HG03439 (cell line): Measurements from ENCODE around the gene ZBTB43.

Experiments
- ATAC-seq: cut with Tn5 transposase; IDR thresholded peaks from one replicate; pipeline ENCODE4 v1.9.1; 2021; ENCODE audit warnings: mild to moderate bottlenecking, moderate library complexity; ENCODE audit not compliant: unreplicated experiment

The ZBTB43 gene

GRCh38 chr9:126856326-126856877 lies 51.6 kb downstream of the ZBTB43 start:
- ATAC-seq = no peak

GRCh38 chr9:126857261-126857960 lies 52.6 kb downstream of the ZBTB43 start:
- ATAC-seq = no peak

GRCh38 chr9:126859111-126859510 lies 54.3 kb downstream of the ZBTB43 start:
- no peak for ATAC-seq

DNA sequence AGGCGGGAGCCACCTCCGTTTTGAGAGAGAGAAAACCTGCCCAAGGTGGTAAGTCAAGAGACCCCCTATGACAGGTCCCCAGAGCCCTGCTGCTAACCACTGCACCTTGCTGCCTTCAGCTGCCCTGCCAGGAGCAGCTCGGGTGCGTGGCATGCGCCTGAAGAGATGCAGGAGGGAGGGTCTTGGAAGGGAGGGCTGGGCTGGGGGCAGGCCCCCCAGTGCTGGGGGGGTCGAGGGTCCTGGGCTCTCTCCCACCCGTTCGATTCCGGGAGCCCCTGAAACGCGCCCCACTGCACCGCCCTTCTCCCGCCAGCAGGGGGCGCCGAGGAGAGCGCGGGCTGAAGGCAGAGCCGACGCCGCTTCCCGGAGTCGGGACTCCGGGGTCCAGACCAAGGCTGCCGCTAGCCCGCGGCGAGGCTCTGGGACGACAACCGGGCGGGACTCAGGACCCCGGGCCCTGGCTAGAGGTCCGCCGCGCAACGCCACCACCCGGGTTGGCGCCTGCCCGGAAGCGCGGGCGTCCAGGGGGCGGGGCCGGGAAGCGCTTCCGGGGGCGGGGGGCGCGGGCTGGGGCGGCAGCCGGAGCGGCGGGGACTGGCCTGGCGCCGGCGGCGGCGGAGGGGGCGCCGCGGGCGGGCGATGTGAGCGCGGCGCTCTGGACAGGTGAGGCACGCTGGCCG lies 55.4 kb downstream of the ZBTB43 start, which contains the start of gene ZBTB34:
Gene ZBTB34, plus strand, starts transcription at position 563 of the 680 bp plus-strand sequence. CDS start 18,761 bp downstream, outside the sequence.
- ATAC-seq = peak; percentile 73

DNA sequence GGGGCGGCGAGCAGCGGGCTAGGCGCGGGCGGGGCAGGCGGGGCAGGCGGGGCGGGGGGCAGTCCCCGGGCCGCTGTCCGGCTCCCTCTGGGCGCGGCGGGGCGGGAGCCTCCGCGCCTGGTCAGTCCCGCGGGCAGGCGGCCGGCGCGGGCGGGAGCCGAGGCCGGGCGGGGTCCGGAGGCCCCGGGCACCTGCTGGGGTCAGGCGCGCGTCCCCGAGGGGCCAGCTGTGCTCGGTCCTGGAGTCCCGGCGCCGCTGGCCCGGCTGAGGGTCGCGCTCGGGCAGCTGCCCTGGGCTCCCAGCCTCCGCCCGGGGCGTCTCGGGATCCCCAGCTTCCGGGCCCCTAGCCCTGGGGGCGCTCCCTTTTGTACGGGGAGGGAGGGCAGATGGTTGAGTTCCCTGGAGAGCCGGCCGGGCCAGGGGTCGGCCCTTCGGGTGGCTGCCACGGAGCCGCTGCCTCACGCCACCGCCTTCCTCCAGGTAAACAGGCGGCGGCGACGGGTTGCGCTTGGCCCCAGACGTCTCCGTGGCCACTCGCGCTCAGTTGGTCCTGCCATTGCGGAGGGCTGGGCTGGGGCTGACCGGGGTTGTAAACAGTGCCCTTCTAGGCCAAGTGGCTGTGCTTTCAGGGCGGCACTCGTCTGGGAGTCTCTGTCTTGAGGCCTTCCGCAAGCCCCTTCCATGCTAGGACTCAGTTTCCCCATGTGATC lies 56.1 kb downstream of the ZBTB43 start:
- peak; percentile 38 for ATAC-seq

GRCh38 chr9:126861707-126862103 lies 56.9 kb downstream of the ZBTB43 start:
- no peak for ATAC-seq

DNA sequence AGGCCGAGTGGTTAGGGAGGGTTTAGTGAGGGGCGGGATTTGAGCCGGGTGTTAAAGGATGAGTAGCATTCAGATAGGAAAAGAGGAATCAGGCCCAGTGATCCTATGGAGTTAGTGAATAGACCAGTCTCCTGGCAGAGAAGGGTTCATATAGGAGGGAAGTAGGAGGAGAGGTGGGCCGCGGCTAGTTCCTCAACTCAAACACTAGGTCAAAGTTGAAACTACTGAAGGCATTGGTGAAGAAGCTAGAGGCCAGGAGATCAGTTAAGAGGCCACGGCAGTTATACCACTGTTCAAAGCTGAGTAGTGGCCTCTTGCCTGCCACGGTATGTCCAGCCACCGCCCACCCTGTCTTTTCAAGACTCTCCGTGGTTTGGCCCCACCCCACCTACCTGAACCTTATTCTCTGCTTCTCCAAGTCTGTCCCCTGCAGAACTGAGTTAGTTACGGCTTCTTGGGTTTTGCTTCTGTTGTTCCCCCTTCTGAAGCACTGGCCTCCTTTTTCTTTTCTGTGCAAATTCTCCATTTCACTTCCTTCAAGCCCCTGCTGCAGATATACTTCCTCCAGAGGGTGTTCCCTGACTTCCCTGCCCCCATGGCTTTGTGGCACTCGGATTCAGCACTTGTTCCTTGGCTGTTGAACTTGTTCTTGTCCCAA lies 57.4 kb downstream of the ZBTB43 start:
- no peak for ATAC-seq

DNA sequence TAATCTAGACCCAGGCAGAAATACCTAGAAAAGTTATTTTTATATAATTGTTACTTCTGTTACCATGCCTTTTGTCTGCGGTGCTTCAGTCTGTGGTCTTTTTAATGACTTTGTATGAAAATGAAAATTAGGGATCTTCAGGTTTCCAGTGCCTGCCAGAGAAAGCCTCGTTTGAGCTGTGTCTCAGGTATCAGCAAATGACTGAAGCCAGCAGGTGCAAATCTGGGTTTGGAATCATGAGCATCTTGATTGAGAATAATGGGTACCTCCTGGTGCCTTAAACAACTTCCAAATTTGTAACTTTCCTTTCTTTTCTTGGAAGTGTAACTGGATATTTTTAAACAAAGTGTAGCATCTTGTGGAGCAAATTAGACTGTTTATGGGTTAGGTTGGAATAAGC lies 59.9 kb downstream of the ZBTB43 start:
- no peak for ATAC-seq

DNA sequence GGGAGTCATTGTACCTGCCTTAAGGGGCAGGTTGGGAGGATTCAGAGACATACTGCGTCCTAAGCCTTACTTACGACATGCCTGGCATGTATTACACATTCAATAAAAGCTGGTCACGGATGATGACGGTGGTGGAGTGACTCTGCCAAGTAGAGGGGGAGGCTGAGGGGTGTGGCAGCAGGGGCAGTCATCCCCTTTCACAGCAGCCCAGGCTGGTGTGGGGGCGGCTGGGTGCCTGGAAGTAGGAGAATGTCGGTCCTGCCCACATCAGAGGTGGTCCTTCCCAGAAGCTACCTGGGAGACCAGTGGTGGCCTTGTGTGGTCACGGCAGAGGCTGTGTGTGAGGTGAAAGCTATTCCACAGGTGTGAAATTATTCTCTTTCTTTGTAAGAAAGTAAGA lies 64.5 kb downstream of the ZBTB43 start:
- no peak for ATAC-seq

DNA sequence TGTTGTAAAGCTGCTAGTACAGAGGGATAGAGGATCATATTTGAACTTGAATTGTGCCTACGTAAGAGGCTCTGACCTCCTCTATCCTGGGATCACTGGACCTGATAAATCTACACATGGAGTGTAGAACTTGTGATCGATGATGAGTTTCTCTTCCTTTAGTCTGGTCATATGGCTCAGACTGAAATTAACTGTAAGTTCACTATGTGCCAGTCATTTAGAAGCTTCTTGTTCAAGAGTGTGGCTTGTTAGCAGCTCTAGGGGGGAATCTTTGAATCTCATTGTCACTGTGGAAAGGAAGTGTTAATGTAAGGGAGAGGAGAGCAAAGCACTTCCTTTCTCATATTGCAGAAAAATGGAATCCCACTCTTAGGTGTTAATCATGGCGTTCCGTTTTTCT lies 67.7 kb downstream of the ZBTB43 start:
- ATAC-seq = no peak

DNA sequence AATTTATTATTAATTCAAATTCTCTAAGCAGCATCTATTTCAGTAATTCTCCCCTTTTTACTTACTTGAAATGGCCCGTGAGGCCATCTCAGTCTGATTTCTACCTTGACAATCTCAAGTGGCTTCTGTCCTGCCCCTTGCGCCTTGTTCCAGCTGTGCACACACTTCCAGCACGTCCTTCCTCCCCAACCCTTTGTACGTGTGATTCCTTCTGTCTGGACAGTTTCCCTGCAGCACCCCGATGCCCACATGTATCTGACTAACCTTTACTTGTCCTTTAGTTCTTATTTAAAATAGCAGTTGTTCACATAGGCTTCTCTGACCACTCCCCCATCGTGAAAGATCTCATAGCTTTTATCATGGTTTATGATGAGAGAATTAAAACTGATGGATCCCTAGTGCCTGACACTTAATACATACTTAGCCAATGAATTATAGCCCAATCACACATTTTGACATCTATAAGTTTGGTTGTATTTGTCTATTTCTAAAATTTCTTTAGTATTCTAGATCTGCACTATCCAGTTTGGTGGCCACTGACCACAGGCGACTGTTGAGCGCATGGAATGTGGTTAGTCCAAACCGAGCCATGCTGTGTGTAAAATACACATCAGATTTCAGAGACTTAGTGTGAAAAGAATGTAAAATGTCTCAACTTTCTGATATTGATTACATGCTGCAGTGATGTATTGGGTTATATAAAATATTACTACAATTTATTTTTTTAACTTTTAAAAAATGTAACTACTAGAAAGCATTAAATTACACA lies 69.9 kb downstream of the ZBTB43 start:
- no peak for ATAC-seq

DNA sequence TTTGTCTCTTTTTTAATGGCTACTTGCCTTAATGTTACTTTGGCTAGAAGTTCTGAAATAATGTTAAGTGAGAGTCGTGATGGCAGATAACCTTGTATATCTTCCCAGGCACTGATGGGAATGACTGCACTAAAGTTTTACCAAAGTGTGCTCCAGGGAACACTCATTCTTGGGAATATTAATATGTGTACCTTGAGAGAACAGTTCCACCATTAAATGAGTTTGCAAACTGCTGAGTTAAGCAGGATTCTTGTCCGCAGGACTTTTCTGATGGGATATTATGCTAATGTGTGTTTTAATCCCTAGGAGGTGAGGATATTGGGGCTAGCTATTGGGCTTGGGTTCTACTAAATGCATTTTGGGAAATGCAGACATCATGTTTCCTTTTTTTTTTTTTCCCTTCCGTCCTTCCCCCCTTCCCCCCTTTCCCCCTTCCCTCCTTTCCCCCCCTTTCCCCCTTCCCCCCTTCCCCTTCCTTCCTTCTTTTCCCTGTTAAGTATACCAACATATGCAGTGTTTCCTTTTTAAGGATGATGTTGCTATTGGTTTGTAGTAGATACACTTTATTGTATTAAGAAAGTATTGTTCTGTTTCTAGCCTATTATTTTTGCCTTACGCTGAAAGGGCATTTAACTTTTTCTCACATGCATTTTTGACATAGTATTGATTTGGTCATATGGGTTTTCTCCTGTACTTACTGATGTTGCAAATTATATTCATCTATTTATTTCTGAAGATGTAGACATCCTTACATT lies 71.1 kb downstream of the ZBTB43 start:
- no peak for ATAC-seq

- ATAC-seq = no peak
These were observed 71.7 kb downstream of the ZBTB43 start for GRCh38 chr9:126876531-126876930.

DNA sequence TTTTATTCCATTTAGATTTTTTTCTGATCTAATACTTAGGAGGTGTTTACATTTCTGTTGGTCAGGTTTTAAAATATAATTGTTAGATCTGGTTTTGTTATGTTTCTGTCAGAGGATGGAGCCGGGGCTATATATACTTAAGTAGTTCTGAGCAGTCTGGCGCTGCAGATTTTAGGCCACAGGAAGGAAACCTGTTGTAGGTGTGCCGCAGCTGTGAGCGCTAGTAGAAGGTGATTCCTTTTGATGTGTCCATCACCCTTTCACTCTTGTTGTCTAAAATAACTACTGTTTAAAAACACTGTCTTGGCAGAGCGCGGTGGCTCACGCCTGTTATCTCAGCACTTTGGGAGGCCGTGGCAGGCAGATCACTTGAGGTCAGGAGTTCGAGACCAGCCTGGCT lies 72.6 kb downstream of the ZBTB43 start:
- ATAC-seq = no peak

GRCh38 chr9:126879288-126879687 lies 74.4 kb downstream of the ZBTB43 start:
- ATAC-seq = no peak

DNA sequence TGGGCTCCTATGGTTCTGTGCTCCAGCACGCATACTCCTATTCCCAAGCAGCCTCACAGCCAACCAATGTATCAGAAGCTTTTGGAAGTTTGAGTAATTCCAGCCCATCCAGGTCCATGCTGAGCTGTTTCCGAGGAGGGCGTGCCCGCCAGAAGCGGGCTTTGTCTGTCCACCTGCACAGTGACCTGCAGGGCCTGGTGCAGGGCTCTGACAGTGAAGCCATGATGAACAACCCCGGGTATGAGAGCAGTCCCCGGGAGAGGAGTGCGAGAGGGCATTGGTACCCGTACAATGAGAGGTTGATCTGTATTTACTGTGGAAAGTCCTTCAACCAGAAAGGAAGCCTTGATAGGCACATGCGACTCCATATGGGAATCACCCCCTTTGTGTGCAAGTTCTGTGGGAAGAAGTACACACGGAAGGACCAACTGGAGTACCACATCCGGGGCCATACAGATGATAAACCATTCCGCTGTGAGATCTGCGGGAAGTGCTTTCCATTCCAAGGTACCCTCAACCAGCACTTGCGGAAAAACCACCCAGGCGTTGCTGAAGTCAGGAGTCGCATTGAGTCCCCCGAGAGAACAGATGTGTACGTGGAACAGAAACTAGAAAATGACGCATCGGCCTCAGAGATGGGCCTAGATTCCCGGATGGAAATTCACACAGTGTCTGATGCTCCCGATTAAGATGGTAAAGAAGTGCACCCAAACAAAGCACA lies 75.5 kb downstream of the ZBTB43 start:
- ATAC-seq = no peak

DNA sequence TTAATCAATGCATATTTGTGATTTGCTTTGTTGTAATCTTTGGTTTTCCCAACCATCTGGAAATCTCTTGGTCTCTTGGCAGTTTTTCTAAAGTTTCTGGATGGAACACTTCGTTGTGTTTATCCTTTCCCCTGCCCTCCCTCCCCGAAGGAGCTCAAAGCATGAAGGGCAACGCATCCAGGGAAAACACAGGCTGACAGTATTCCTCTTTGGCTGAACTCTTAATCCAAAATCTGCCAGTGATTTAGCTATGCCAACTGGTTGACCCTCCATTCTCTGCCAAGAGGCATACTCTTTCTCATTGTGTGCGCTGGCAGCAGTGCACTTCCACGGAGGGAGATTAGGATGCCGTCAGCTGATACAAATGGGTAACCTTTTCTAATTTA lies 76.1 kb downstream of the ZBTB43 start:
- no peak for ATAC-seq

DNA sequence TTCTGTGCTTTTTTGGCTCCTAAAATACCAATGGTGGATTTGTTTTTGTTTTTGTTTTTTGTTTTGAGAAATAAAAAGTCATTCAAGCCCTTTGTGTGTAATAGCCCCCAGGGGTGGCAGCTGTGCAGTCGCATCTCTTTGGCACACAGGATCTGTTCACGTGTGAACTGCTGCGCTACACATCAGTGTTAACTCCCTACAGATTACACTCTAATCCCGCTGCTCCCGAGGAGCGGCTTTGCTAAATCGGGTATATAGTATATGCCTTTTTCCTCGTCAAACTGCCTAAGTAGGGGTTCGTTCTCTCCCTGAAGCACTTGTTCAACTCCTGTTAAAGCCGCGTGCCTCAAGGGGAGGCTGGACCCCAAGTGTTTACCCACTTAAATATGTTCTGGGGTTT lies 77.9 kb downstream of the ZBTB43 start:
- ATAC-seq = no peak

GRCh38 chr9:126883636-126884035 lies 78.8 kb downstream of the ZBTB43 start:
- ATAC-seq = no peak
